Measurements from ENCODE around the gene NSDHL. TPM values are rescaled to one million over a fixed set of nuclear protein-coding genes. Genes with fewer than 3 reads are reported as not detected.

The NSDHL gene
- total and polyA plus RNA-seq, 12 donors = 7.1 to 228 (median 23.4) TPM

DNA sequence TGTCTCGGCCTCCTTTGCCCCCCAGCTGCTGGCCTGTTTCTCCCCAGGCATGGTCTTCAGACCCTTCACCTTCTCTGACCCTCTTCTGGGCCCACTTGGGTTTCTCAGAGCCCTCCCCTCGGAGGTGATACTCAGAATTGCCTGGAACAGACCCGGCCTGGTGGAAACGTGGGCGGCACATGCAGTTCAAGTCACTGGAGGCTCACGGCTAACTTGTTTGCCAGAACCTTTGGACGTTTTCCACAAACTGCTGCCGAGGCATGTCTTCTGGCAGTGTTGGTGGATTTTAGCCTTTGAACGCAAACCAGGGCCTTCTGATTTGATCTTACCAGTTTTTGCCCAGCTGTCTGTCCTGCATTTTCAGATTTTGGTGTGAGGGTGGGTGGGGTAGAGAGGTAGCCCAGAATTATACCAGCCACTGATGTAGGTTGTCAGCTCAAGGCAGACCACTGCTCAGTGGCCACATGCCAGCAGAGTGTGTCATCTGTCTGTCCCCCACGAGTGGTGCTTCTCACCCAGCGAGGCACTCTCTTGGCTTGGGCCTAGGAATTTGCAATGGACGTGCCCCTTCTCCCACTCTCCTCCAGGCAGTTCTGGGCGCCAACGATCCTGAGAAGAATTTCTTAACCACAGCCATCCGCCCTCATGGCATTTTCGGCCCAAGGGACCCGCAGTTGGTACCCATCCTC is 34.5 kb downstream of the NSDHL start:
- WGBS, 4 donors = 82 to 97% (median 91%) methylated on average over 4 to 17 of the region's 17 CpGs
- no peak overlapping the region for H3K4me3 ChIP-seq
- H3K9me3 ChIP-seq (replicated peaks in 1 of 3) = no peaks in the 10 kb centered on the region
- intact Hi-C loops (cut with DNase I) = no loop called here
- H3K4me1 ChIP-seq (replicated peaks in 1 of 2) = no peaks in the 10 kb centered on the region
- no peaks in the 10 kb centered on the region for H3K27me3 ChIP-seq
- H3K27ac ChIP-seq = no peak overlapping the region
- peaks cover 0 to 27% of the 10 kb centered on the region in 2 donors for H3K36me3 ChIP-seq (replicated peaks in 1 of 2)
- DNase-seq = no peak
- TF ChIP-seq, protein P1, sequence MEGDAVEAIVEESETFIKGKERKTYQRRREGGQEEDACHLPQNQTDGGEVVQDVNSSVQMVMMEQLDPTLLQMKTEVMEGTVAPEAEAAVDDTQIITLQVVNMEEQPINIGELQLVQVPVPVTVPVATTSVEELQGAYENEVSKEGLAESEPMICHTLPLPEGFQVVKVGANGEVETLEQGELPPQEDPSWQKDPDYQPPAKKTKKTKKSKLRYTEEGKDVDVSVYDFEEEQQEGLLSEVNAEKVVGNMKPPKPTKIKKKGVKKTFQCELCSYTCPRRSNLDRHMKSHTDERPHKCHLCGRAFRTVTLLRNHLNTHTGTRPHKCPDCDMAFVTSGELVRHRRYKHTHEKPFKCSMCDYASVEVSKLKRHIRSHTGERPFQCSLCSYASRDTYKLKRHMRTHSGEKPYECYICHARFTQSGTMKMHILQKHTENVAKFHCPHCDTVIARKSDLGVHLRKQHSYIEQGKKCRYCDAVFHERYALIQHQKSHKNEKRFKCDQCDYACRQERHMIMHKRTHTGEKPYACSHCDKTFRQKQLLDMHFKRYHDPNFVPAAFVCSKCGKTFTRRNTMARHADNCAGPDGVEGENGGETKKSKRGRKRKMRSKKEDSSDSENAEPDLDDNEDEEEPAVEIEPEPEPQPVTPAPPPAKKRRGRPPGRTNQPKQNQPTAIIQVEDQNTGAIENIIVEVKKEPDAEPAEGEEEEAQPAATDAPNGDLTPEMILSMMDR (IDR thresholded peaks at IDR 0.05) = no peak
- no peak for TF ChIP-seq POLR2A (IDR thresholded peaks at IDR 0.05)

DNA sequence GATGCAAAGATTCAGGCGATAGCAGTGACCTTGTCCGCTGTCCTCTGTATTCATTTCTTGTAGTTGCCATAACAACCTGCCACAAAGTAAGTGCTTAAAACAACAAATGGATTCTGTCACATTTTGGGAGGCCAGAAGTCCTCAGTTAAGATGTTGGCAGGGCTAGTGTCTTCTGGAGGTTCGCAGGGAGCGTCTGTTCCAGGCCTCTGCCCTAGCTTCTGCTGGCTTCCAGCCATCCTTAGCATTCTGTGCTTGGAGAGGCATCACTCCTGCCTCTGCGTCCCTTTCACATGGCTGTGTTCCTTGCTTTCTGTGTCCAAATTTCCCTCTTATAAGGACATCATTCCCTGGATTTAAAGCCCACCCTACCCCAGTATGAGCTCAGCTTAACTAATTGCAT is 35.5 kb downstream of the NSDHL start:
- Histone ChIP-seq H3K4me1 (replicated peaks in 1 of 2) (no peaks in the 10 kb centered on the region), H3K9me3 (replicated peaks in 1 of 3) (no peaks in the 10 kb centered on the region), H3K27ac (no peak overlapping the region), H3K36me3 (replicated peaks in 1 of 2) (peaks cover 0 to 27% of the 10 kb centered on the region in 2 donors), H3K27me3 (no peaks in the 10 kb centered on the region), H3K4me3 (no peak overlapping the region)
- intact Hi-C loops (cut with DNase I) = no loop called here
- TF ChIP-seq, protein P1 (IDR thresholded peaks at IDR 0.05) = no peak
- TF ChIP-seq POLR2A (IDR thresholded peaks at IDR 0.05) = no peak
- DNase-seq = no peak
- 71 to 100% (median 81%) methylated on average over 1 to 5 of the region's 5 CpGs for WGBS, 4 donors

DNA sequence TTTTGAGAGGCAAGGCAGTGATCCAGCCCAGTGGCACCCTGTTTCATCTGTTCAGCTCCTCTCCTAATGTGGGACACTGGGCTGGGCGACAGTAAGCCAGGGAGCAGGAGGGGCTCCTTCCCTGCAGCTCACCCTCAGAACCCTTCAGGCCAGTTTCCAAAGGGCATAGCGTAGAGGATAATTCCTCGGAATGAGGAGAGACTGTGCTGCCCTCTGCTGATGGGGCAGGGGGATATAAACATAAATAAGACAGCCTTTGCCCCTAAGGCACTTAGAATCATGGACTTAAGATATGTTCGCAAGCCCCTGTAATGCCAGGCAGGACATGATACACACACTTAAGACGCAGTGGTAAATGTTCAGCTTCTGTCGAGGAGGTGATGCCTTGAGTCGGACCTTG is 39.1 kb downstream of the NSDHL start:
- Histone ChIP-seq H3K27me3 (no peaks in the 10 kb centered on the region), H3K9me3 (replicated peaks in 1 of 3) (no peaks in the 10 kb centered on the region), H3K4me1 (replicated peaks in 1 of 2) (no peaks in the 10 kb centered on the region), H3K36me3 (replicated peaks in 1 of 2) (peaks cover 0 to 18% of the 10 kb centered on the region in 2 donors), H3K4me3 (no peak overlapping the region), H3K27ac (no peak overlapping the region)
- 74 to 96% (median 88%) methylated on average over 4 to 7 of the region's 7 CpGs for WGBS, 4 donors
- DNase-seq = no peak
- intact Hi-C loops (cut with DNase I) = no loop called here
- TF ChIP-seq, protein P1 (IDR thresholded peaks at IDR 0.05) = no peak
- TF ChIP-seq POLR2A (IDR thresholded peaks at IDR 0.05) = no peak

DNA sequence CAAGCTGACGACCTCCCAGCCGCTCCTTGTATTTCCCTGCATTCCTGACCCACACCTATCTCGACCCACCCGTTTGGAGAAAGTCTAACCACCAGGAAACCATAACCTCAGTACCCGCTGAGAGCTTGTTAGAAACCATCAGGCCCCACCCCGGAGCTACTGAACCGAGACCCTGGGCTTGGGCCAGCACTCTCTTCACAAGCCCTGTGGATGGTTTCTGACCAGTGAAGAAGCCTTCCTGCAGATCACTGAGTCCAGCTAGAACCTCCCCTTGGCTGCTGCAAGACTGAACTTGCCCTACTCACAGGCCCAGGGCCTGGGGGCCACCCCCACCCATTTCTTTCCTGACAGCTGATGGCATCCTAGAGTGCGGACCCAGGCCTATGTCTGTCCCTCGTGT is 40.4 kb downstream of the NSDHL start:
- Histone ChIP-seq H3K4me1 (replicated peaks in 1 of 2) (no peaks in the 10 kb centered on the region), H3K4me3 (no peak overlapping the region), H3K27ac (no peak overlapping the region), H3K27me3 (no peaks in the 10 kb centered on the region), H3K9me3 (replicated peaks in 1 of 3) (no peaks in the 10 kb centered on the region), H3K36me3 (replicated peaks in 1 of 2) (peaks cover 0 to 15% of the 10 kb centered on the region in 2 donors)
- WGBS, 4 donors = 73 to 93% (median 90%) methylated on average over 4 to 9 of the region's 9 CpGs
- no peak for DNase-seq
- intact Hi-C loops (cut with DNase I) = no loop called here
- TF ChIP-seq, protein P1 (IDR thresholded peaks at IDR 0.05) = no peak
